Measurements from ENCODE around the gene CD68. TPM values are rescaled to one million over a fixed set of nuclear protein-coding genes. Genes with fewer than 3 reads are reported as not detected.

CD68 gene
- total RNA-seq, 1 donor from 2014 or later = 1.2 TPM

DNA sequence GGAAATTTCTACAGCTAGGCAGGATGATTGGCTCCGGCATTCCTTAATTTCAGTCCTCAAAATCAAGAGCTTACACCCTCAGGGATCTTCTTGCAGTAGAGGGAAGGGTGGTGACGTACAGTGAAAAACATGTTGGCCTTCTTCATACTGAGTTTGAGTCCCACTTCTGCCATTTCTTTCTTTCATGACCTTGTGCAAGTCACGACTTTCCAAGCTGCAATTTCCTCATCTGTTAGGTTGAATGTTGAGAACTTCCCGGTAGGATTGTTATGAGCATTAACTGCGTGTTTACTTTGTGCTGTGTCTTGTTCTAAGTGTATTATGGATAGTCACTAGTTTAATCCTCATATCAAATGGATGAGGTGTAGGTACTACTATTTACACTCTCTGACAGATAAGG lies 9.9 kb upstream of the CD68 start:
- Mint-ChIP-seq H3K27me3 (ENCODE audit: low read depth) (no peaks in the 10 kb centered on the region), H3K9me3 (ENCODE audit: low read depth) (no peaks in the 10 kb centered on the region), H3K27ac (ENCODE audit: unreplicated experiment) (no peak overlapping the region), H3K36me3 (ENCODE audit: low read depth) (peaks cover 26% of the 10 kb centered on the region), H3K4me3 (ENCODE audit: unreplicated experiment) (no peak overlapping the region), H3K4me1 (ENCODE audit: low read depth) (peaks cover 14% of the 10 kb centered on the region)
- no peak for DNase-seq (ENCODE audit: low spot score)
- TF ChIP-seq, protein P1, sequence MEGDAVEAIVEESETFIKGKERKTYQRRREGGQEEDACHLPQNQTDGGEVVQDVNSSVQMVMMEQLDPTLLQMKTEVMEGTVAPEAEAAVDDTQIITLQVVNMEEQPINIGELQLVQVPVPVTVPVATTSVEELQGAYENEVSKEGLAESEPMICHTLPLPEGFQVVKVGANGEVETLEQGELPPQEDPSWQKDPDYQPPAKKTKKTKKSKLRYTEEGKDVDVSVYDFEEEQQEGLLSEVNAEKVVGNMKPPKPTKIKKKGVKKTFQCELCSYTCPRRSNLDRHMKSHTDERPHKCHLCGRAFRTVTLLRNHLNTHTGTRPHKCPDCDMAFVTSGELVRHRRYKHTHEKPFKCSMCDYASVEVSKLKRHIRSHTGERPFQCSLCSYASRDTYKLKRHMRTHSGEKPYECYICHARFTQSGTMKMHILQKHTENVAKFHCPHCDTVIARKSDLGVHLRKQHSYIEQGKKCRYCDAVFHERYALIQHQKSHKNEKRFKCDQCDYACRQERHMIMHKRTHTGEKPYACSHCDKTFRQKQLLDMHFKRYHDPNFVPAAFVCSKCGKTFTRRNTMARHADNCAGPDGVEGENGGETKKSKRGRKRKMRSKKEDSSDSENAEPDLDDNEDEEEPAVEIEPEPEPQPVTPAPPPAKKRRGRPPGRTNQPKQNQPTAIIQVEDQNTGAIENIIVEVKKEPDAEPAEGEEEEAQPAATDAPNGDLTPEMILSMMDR (IDR thresholded peaks at IDR 0.05) = no peak

DNA sequence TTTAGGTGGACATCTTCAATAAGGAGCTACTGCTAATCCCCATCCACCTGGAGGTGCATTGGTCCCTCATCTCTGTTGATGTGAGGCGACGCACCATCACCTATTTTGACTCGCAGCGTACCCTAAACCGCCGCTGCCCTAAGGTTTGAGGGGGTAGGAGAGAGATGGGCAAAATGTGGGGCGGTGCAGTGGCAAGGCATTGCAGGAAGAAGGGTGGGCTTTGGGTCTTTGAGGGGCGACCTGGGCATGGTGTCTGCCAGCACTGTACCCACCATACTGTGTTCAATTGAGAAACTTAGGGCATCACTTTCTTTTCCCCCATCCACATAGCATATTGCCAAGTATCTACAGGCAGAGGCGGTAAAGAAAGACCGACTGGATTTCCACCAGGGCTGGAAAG lies 9.1 kb upstream of the CD68 start:
- DNase-seq (ENCODE audit: low spot score) = no peak
- H3K36me3 Mint-ChIP-seq (ENCODE audit: low read depth) = peaks cover 31% of the 10 kb centered on the region
- no peaks in the 10 kb centered on the region for H3K9me3 Mint-ChIP-seq (ENCODE audit: low read depth)
- H3K27me3 Mint-ChIP-seq (ENCODE audit: low read depth) = no peaks in the 10 kb centered on the region
- H3K27ac Mint-ChIP-seq (ENCODE audit: unreplicated experiment) = peak overlapping the region; percentile 57
- no peak overlapping the region for H3K4me3 Mint-ChIP-seq (ENCODE audit: unreplicated experiment)
- peaks cover 21% of the 10 kb centered on the region for H3K4me1 Mint-ChIP-seq (ENCODE audit: low read depth)
- TF ChIP-seq, protein P1 (IDR thresholded peaks at IDR 0.05) = no peak

DNA sequence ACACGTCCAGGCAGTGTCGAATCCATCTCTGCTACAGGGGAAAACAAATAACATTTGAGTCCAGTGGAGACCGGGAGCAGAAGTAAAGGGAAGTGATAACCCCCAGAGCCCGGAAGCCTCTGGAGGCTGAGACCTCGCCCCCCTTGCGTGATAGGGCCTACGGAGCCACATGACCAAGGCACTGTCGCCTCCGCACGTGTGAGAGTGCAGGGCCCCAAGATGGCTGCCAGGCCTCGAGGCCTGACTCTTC lies 7.2 kb upstream of the CD68 start:
- peaks cover 40% of the 10 kb centered on the region for H3K4me1 Mint-ChIP-seq (ENCODE audit: low read depth)
- TF ChIP-seq, protein P1 (IDR thresholded peaks at IDR 0.05) = no peak
- DNase-seq (ENCODE audit: low spot score) = no peak
- no peaks in the 10 kb centered on the region for H3K9me3 Mint-ChIP-seq (ENCODE audit: low read depth)
- peaks cover 45% of the 10 kb centered on the region for H3K36me3 Mint-ChIP-seq (ENCODE audit: low read depth)
- H3K27me3 Mint-ChIP-seq (ENCODE audit: low read depth) = no peaks in the 10 kb centered on the region
- peak overlapping the region; percentile 94 for H3K4me3 Mint-ChIP-seq (ENCODE audit: unreplicated experiment)
- H3K27ac Mint-ChIP-seq (ENCODE audit: unreplicated experiment) = peak overlapping the region; percentile 92

DNA sequence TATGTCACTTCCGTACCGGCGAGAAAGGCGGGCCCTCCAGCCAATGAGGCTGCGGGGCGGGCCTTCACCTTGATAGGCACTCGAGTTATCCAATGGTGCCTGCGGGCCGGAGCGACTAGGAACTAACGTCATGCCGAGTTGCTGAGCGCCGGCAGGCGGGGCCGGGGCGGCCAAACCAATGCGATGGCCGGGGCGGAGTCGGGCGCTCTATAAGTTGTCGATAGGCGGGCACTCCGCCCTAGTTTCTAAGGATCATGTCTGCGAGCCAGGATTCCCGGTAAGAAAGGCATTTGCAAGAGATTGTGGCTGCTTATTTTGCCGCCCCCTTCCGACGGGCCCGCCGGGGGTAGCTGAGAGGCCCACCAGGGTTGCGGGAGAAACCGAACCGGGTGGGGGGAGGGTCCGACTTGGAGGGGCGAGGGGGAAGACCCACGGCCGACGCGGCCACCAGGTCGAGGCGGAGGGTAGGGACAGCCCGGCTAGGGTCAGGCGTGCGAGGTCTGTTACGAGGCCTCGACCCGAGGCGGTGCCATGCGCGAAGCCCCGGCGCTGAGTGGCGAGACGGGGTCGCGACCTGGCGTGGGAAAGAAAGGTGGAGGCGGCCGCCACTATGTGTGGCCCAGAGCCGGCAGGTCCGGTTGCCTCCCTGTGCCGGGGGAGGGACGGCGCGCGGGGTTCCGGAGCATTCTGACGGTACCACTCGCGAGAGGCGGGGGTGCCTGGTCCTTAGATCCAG lies 6.7 kb upstream of the CD68 start:
- Mint-ChIP-seq H3K4me3 (ENCODE audit: unreplicated experiment) (peak overlapping the region; percentile 94), H3K36me3 (ENCODE audit: low read depth) (peaks cover 46% of the 10 kb centered on the region), H3K4me1 (ENCODE audit: low read depth) (peaks cover 45% of the 10 kb centered on the region)

DNA sequence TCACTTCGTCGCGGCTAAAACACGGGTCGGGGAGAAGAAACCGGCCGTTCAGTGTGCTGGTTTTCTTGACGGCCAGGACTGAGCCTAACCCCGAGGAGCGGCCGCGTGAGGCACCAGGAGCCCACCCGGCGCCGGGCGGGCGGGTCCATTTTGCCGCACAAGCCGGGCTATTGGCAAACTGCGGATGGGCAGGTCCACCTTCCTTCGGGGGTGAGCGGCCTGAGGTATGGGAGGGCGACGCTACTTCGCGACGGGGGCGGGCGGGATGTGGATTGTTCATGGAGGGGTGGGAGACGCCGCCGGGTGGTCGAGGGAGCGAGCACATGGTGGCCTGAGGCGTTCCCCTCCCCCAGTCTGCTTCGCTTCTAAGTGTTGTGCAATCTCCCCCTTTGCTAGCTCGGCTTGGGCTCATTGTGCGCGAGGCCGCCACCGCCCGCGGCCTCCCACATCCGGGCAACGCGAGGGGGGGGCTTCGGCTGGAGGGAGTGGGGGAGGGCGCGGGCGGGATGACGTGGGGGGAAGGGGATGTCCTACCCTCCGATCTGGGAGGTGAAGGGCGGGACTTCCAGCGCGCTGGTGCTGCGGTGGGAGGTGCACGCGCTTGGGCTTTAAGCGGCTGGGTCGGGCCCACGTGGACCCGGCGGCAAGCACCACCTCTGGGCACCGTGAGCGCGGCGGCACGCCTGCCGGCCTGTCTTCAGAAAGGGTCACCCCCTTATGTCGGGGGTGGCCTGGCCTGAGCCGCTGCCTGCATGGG lies 5.9 kb upstream of the CD68 start:
- Mint-ChIP-seq H3K4me3 (ENCODE audit: unreplicated experiment) (peak overlapping the region; percentile 94), H3K36me3 (ENCODE audit: low read depth) (peaks cover 51% of the 10 kb centered on the region), H3K4me1 (ENCODE audit: low read depth) (peaks cover 51% of the 10 kb centered on the region)

More for the DNA sequence above, 6.7 kb upstream of the CD68 start:
- TF ChIP-seq, protein P1 (IDR thresholded peaks at IDR 0.05) = no peak
- no peaks in the 10 kb centered on the region for H3K9me3 Mint-ChIP-seq (ENCODE audit: low read depth)
- peak; percentile 100 for DNase-seq (ENCODE audit: low spot score)
- peak overlapping the region; percentile 98 for H3K27ac Mint-ChIP-seq (ENCODE audit: unreplicated experiment)
- no peaks in the 10 kb centered on the region for H3K27me3 Mint-ChIP-seq (ENCODE audit: low read depth)

More for the DNA sequence above, 5.9 kb upstream of the CD68 start:
- no peaks in the 10 kb centered on the region for H3K9me3 Mint-ChIP-seq (ENCODE audit: low read depth)
- DNase-seq (ENCODE audit: low spot score) = no peak
- TF ChIP-seq, protein P1 (IDR thresholded peaks at IDR 0.05) = no peak
- peak overlapping the region; percentile 98 for H3K27ac Mint-ChIP-seq (ENCODE audit: unreplicated experiment)
- no peaks in the 10 kb centered on the region for H3K27me3 Mint-ChIP-seq (ENCODE audit: low read depth)

Measured in chondrocyte (in vitro differentiated cells).